GM12873 (cell line): ENCODE data around the gene TUBB2A.

ENCODE experiments used
- TF ChIP-seq, protein P1 (sequence below): IDR thresholded peaks from 2 replicates; pipeline ENCODE4 v1.5.1; 2012; ENCODE audit warnings: low read depth, mild to moderate bottlenecking, moderate library complexity, low read length, control low read depth; ENCODE audit not compliant: insufficient read depth; ENCODE audit errors: missing control alignments

Gene TUBB2A

DNA sequence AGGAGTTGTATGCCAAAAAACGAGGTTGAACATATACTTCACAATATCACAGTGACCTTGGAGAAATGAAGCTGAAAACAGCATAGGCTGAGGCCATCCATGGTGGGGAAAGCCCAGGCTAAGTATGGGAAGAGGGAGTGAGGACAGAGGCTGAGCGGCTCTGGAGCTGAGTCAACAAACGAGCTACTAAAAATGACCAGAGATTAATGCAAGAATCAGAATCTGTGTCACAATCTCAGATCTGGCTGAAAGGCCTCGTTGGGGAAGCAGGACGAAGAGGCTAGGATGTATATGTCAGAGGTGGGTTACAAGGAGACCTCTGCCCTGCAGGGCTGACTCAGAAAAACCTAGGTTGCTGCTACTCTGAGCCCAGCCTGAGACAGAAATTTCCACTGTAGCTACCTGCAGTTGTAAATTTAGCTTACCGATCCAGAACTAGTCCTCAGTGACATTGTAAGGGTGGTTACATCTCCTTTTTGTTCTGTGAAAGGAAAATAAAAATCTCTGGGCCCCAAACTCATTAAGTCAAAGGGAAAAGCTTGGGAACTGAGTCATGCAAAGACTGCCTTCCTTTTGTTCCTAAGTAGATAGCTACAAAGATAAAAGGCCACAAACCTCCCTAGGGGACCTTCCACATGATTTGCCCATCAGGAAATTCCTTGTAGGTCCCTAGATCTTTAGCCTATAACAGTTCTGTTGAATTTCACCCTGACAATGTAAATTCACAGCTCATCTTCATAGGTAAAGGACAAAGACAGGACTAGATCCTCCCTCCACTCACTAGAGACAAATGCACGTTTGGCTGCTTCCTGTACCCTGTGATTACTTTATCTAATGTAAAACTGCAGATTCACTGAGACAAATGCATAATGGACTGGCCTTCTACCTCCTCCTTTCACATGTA lies 8.5 kb upstream of the TUBB2A start:
- TF ChIP-seq, protein P1, sequence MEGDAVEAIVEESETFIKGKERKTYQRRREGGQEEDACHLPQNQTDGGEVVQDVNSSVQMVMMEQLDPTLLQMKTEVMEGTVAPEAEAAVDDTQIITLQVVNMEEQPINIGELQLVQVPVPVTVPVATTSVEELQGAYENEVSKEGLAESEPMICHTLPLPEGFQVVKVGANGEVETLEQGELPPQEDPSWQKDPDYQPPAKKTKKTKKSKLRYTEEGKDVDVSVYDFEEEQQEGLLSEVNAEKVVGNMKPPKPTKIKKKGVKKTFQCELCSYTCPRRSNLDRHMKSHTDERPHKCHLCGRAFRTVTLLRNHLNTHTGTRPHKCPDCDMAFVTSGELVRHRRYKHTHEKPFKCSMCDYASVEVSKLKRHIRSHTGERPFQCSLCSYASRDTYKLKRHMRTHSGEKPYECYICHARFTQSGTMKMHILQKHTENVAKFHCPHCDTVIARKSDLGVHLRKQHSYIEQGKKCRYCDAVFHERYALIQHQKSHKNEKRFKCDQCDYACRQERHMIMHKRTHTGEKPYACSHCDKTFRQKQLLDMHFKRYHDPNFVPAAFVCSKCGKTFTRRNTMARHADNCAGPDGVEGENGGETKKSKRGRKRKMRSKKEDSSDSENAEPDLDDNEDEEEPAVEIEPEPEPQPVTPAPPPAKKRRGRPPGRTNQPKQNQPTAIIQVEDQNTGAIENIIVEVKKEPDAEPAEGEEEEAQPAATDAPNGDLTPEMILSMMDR = no peak

DNA sequence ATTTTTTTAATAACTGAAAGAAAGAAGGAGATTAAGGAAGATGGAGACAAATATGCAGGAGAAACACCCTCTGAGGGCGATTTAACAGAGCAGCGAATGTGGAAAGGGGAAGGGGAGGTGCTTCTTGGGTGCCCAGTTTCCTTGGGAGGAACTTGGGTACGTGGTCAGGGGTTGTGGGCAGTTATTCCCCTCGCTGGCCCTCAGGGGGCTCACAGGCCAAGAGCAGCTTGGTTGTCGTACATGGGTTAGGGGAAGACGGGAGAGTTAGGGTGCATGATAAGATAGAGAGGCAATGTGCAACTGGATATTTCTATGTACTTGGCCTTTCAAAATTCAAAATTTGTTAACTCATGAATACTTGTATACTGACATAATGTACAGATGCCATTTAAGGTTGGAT lies 7.0 kb upstream of the TUBB2A start:
- TF ChIP-seq, protein P1 = no peak

DNA sequence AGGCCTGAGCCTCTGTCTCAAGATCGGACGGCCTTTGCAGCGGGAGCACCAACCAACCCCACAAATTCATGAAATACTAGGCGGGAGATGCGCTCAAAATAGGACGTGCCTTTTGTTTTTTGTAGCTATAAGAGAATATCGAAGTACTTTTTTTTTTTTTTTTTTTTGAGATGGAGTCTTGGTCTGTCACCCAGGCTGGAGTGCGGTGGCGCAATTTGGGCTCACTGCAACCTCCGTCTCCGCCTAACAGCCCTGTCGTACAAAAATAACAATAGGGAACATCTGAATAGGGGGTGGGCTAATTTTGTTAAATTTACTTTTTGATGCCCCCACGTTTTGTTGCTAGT lies 5.9 kb upstream of the TUBB2A start:
- TF ChIP-seq, protein P1 = peak; percentile 11

DNA sequence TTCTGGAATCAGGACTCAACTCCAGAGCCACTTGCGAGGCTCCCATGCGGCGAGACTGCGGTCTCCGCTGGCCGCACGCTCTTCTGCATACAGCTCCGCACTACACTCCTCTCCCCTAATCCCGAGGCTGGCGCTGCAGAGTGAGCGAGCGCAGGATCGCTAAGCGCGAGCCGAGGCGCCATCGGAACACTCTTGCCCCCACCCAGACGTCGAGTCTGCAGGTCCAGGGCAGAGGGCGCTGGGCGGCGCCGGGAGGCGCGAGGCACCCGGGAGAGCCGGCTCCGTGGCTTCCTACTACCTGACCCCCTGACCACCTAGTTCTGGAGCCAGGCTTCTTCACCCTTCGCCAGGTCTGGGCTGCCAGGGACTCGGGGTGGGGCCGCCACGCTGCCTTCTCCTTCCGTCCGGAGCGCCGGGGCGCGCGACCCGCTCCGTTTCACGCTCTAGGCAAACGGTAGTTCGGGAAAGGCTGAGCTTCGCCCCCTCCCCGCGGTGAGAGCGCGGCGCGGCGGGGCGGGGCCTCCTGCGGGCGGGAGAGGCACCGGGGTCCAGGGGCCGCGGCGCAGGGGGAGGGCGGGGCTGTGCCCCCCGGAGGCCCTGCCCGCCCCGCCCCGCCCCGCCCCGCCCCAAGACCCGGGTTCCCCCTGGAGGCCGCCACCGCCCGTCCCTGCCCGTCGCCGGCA lies 5.4 kb upstream of the TUBB2A start:
- TF ChIP-seq, protein P1 = no peak

DNA sequence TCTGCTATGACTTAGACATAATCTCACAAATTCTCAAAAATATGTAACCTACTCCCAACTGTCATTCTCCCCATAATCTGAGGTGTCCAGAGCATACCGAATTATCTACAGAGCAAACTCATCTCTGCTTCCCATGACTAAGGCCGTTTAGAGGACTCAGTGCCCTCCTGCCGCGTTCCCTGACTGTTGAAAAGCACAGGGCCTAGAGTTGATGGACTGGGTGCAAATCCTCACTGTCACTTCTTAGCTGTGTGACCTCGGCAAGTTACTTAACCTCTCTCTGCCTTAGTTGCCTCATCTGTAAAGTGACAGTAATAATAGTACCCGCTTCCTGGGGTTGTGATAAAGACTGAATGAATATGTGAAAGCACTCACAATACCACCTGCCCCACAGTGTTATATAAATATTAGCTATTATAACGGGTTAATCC lies 4.7 kb upstream of the TUBB2A start:
- TF ChIP-seq, protein P1 = no peak

DNA sequence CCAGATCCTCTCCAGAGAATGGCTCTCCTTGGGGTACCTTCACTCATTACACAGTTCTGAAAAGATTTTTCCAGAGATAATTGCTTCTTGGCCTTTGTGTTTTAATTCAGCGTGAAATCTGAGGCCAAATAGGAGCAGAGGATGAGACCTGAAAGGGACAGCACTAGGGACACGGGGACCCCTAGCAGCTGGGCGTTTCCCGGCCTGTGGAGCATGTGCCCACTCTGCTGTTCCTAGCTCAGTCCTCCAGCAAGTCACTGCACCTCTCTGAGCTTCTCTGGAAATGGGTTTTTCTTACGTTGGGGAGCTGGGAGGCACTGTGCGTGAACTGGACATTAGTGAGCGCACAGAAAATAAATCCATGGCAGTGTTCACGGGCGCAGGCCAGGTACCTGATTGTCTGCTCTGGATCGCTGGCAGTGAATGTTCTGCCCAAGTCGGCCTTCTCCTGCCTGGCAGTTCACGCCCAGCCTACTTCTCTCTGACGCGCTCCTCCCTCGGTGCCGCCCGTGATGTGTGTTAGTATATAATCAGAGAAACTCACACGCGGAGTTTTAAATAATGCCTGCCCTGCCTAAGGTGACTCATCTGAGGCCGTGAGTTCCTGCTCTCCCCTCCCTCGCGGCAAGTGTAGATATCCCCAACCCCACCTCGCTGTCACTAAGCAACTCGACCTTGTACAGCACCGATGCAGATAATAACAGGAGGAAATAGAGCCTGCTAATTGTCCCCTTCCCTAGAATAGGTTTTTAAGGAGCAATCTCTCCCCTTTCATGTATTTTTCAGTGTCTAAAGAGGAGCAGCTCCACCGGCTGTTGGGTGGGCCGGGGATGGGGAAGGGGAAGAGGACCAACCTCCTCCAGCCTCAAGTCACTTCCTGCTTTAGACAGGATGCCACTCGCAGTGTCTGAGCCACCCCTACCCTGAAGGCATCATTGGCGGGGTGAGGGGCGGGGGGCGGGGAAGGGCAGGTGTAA lies 2.7 kb upstream of the TUBB2A start:
- TF ChIP-seq, protein P1 = no peak
